ENCODE data around the gene VAMP2.

VAMP2 gene

DNA sequence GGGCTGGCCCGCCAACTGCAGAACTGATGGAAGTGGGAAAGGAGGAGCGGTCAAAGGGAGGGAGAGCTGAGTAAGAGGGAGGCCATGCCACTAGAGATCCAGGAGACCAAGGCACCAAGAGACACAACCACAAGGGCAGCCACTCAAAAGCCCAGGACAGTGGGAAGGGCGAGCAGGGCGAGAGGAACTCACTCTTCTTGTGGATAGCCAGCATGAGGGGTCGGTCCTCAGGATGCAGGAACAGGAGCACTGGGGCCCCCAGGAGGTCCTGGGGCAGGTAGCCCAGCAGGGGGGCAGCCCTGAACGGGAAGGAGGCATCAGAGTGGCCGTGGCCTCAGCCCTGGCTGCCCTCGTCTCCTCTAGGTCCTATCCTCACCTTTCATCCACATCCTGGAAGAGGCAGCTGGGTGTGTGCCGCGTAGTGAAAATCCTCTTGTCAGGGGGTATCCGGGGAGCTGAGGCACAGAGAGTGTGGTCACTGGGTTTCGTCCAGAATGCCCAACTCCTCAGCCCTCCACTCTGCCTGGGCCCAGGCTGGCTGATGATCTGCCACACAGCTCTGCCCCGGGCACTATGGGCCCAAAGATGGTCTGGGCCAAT, 14.8 kb downstream of the VAMP2 start:
- Histone ChIP-seq H2AFZ (ENCODE audit: low read length, unreplicated experiment) (no peak overlapping the region), H3K4me3 (ENCODE audit: low read depth, low read length) (no peak overlapping the region), H3K27me3 (ENCODE audit: insufficient read depth, low read length) (no peaks in the 10 kb centered on the region), H3K36me3 (ENCODE audit: insufficient read depth, low read length) (peaks cover 51% of the 10 kb centered on the region; the same call in 1 of the 2 replicates), H3K79me2 (ENCODE audit: control insufficient read depth, insufficient read depth, low read length, unreplicated experiment) (peaks cover 35% of the 10 kb centered on the region), H3K27ac (ENCODE audit: low read depth, low read length) (no peak overlapping the region), H3K4me1 (ENCODE audit: control insufficient read depth, insufficient read depth, low read length, unreplicated experiment) (peaks cover 12% of the 10 kb centered on the region)

DNA sequence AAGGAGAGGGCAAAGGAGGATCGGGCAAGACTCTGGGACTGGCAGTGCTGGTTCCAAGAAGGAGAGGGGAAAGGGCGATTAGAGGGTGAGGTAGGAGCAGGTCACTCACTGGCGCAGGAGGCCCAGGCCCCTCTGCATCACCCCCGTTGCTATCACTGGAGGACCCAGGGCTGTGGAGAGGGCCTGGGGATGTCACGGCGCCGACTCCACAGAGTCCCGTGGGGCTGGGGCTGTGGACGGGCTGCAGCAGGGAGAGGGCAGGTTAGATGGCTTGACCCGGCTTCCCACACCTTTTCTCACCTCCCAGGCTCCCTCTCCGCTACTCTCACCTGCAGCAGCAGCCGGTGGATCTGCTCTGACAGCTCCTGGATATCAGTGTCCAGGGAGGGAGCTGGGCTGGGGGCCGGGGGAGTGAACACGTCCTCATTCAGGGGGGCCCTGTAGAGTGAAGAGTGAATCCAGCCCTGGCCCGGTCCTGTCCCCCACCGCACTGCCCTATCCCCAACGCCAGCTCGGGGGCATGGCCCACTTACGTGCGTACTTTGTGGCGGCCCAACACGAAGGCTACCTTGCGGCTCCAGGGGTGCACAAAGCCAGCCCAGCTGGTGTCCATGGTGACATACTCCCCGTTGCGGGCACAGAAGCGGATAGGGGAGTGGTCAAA, 15.5 kb downstream of the VAMP2 start:
- Histone ChIP-seq H3K79me2 (ENCODE audit: control insufficient read depth, insufficient read depth, low read length, unreplicated experiment) (peaks cover 31% of the 10 kb centered on the region), H3K4me1 (ENCODE audit: control insufficient read depth, insufficient read depth, low read length, unreplicated experiment) (peaks cover 8% of the 10 kb centered on the region), H3K27ac (ENCODE audit: low read depth, low read length) (no peak overlapping the region), H3K36me3 (ENCODE audit: insufficient read depth, low read length) (peaks cover 55% of the 10 kb centered on the region; the same call in 1 of the 2 replicates), H3K4me3 (ENCODE audit: low read depth, low read length) (no peak overlapping the region), H3K27me3 (ENCODE audit: insufficient read depth, low read length) (no peaks in the 10 kb centered on the region), H2AFZ (ENCODE audit: low read length, unreplicated experiment) (no peak overlapping the region)

DNA sequence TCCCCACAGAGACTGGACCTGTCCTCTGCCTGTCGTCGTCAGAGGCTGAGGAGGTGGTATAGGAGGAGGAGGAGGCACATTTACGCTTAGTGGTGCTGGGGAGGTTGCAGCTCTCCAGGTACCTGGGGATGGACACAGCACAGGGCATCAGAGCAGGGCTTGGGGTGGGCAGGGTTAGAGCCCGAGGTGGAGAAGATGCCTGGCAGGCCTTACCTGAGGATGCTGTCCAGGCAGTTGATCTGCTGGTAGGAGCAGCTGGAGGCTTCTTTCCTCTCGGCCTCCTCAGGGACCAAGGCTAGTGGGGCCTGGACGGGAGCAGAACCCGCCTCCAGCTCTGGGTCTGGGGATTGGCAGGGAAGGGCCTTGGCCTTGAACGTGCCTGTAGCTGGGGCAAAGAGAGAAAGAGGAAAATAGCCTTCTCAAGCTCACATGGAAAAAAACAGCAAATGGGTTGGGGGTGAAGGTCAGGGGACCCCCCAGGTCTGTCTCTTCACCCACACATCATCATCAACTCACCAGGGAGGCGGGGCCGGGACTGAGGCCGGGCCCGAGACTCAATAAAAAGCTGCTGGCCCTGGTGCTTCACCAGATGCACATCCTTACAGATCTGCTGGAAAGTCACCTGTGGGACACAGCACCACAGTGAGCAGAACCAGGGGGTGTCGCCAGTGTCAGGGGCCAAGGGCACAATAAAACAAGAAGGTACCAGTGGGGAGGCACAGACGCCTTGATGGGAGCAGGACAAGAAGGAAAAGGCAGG, 16.2 kb downstream of the VAMP2 start:
- peaks cover 24% of the 10 kb centered on the region for H3K79me2 ChIP-seq (ENCODE audit: control insufficient read depth, insufficient read depth, low read length, unreplicated experiment)
- peaks cover 58% of the 10 kb centered on the region; the same call in 1 of the 2 replicates for H3K36me3 ChIP-seq (ENCODE audit: insufficient read depth, low read length)
- no peaks in the 10 kb centered on the region for H3K27me3 ChIP-seq (ENCODE audit: insufficient read depth, low read length)

DNA sequence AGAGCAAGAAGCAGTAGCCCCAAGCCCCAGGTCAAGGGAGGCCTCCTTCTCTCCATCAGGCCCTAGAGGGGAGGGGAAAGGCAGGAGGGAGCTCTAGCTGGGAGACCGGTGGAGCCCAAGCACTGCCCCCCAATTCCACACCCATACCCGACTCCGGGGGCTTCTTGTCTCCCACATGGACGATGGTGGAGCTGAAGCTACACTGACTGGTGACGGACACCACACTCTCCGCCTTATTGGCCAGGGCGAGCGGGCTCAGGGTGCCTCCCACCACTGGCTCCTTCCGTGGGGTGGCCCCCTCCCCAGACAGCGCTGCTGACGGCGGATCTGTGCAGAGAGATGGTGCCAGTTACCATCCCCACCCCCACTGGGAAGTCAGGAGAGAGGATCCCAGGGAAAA, 16.9 kb downstream of the VAMP2 start:
- Histone ChIP-seq H3K27me3 (ENCODE audit: insufficient read depth, low read length) (no peaks in the 10 kb centered on the region), H3K79me2 (ENCODE audit: control insufficient read depth, insufficient read depth, low read length, unreplicated experiment) (peaks cover 17% of the 10 kb centered on the region), H3K4me1 (ENCODE audit: control insufficient read depth, insufficient read depth, low read length, unreplicated experiment) (peaks cover 5% of the 10 kb centered on the region), H2AFZ (ENCODE audit: low read length, unreplicated experiment) (no peak overlapping the region), H3K36me3 (ENCODE audit: insufficient read depth, low read length) (peaks cover 63% of the 10 kb centered on the region; the same call in 1 of the 2 replicates), H3K27ac (ENCODE audit: low read depth, low read length) (no peak overlapping the region), H3K4me3 (ENCODE audit: low read depth, low read length) (no peak overlapping the region)

More for the DNA sequence above, 16.2 kb downstream of the VAMP2 start:
- Histone ChIP-seq H3K4me1 (ENCODE audit: control insufficient read depth, insufficient read depth, low read length, unreplicated experiment) (peaks cover 8% of the 10 kb centered on the region), H3K4me3 (ENCODE audit: low read depth, low read length) (no peak overlapping the region), H3K27ac (ENCODE audit: low read depth, low read length) (no peak overlapping the region), H2AFZ (ENCODE audit: low read length, unreplicated experiment) (no peak overlapping the region)

DNA sequence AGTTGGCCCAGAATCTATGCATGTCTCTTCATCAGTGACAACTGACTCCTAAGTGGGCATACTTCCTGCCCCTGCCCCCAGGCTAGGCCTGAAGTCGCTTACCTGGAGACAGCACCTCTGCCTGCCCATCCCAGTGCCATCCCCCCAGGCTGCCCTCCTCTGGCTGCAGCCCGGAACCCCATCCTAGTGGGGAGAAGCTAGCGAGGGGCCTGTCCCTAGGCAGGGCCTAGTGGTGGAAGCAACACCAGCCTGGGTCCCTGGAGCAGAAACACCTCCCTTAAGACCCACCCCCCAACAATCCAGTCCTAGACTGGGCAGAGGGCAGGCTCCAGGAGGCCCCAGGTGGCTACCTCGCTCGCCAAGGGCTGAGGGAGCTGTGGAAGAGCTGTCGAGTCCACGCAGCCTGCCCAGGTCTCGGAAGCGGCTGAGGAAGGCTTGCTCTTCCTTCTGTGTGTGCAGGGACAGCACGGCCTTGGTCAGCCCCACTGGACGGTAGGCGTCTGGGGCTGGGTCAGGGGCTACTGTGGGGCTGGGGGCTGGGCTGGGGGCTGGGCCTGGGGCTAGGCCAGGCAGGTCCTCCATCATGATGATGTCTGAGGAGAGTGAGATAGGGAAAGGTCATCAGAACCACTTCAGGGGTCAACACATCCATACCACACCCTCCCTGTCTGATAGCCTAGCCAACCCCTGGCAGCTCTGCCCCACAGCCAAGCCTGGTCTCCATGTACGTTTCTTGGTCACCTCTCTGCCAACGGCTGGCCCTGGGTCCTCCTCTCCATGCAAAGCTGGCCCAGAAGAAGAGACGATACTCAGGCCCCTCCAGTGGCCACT, 18.1 kb downstream of the VAMP2 start:
- H3K79me2 ChIP-seq (ENCODE audit: control insufficient read depth, insufficient read depth, low read length, unreplicated experiment) = peaks cover 5% of the 10 kb centered on the region
- H3K27me3 ChIP-seq (ENCODE audit: insufficient read depth, low read length) = no peaks in the 10 kb centered on the region
- peaks cover 61% of the 10 kb centered on the region; the same call in 1 of the 2 replicates for H3K36me3 ChIP-seq (ENCODE audit: insufficient read depth, low read length)
- H2AFZ ChIP-seq (ENCODE audit: low read length, unreplicated experiment) = no peak overlapping the region
- H3K4me1 ChIP-seq (ENCODE audit: control insufficient read depth, insufficient read depth, low read length, unreplicated experiment) = peaks cover under 1% of the 10 kb centered on the region
- no peak overlapping the region for H3K27ac ChIP-seq (ENCODE audit: low read depth, low read length)
- no peak overlapping the region for H3K4me3 ChIP-seq (ENCODE audit: low read depth, low read length)

DNA sequence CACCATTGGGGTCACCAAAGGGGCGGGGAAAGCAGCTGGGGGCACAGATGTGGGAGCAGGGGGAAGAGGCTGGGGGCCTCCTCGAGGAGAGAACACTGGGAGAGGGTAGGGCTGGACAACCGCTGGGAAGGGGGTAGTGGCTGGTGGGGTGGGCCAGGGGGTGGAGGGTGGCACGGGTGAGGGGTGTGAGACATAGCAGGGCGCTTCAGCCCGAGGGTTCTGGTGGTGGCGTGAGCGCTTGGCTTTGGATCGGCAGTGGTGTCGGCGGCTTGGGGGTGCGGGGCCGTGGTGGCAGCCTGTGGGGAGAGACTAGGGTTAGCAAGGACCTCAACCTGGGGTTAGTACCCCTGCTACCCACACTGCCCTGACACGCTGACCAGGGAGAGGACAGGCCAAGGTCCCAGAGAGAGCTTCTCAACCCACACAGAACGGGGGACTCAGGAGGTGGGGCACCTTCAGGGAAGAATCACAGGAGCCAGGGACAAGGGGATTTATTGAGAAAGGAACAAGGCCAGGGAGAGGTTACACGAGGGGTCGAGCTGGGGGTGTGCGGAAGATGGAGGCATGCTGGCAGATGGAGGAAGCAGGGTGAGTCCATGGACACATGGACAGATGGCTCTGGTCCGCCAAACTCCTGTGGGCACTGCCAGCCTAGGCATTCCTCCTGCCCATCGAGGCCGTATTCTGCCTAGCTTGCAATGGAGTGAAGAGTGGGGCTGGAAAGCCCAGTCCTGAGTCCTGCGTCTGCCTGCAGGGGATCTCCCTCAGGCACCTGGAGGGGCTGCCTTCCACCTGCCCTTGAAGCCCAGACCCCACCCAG, 19.0 kb downstream of the VAMP2 start:
- H3K36me3 ChIP-seq (ENCODE audit: insufficient read depth, low read length) = peaks cover 56% of the 10 kb centered on the region; the same call in 1 of the 2 replicates
- H3K27ac ChIP-seq (ENCODE audit: low read depth, low read length) = no peak overlapping the region
- H3K27me3 ChIP-seq (ENCODE audit: insufficient read depth, low read length) = no peaks in the 10 kb centered on the region
- no peak overlapping the region for H2AFZ ChIP-seq (ENCODE audit: low read length, unreplicated experiment)
- H3K79me2 ChIP-seq (ENCODE audit: control insufficient read depth, insufficient read depth, low read length, unreplicated experiment) = no peaks in the 10 kb centered on the region
- no peak overlapping the region for H3K4me3 ChIP-seq (ENCODE audit: low read depth, low read length)
- peaks cover 3% of the 10 kb centered on the region for H3K4me1 ChIP-seq (ENCODE audit: control insufficient read depth, insufficient read depth, low read length, unreplicated experiment)

DNA sequence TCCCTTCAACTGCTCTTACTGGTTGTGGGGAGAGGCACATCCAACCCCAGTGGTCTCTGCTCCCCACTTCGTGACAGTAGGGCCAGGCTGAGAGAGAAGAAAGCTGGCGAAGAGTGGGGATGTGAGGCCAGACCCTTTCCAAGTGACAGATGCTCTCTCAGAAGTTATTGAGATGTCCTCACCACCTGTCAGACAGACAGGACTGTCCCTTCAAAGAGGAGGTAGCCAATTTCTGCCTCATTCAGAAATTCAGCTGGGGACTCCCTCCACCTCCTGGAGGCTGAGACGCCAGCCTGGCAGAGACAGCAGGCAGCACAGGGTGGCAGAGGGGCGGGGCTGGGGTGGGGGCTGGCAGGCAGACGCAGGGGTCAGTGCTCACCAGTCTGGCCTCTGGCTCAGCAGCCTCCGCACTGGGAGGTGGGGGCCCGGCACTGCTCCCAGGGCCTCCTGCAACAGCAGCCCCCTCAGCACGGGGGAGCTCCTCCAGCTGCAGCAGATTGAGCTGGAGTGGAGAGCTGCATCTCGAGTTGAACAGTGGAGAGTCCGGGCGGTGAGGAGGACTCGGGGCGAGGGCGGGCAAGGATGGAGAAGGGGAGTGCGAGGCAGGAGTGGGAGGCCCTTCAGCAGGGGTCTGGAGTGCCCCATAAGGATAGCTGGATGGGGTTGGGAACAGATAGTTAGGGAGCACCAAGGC, 19.7 kb downstream of the VAMP2 start:
- Histone ChIP-seq H2AFZ (ENCODE audit: low read length, unreplicated experiment) (no peak overlapping the region), H3K27ac (ENCODE audit: low read depth, low read length) (no peak overlapping the region), H3K79me2 (ENCODE audit: control insufficient read depth, insufficient read depth, low read length, unreplicated experiment) (no peaks in the 10 kb centered on the region), H3K27me3 (ENCODE audit: insufficient read depth, low read length) (no peaks in the 10 kb centered on the region), H3K4me3 (ENCODE audit: low read depth, low read length) (no peak overlapping the region), H3K4me1 (ENCODE audit: control insufficient read depth, insufficient read depth, low read length, unreplicated experiment) (peaks cover 3% of the 10 kb centered on the region), H3K36me3 (ENCODE audit: insufficient read depth, low read length) (peaks cover 49% of the 10 kb centered on the region; the same call in 1 of the 2 replicates)

DNA sequence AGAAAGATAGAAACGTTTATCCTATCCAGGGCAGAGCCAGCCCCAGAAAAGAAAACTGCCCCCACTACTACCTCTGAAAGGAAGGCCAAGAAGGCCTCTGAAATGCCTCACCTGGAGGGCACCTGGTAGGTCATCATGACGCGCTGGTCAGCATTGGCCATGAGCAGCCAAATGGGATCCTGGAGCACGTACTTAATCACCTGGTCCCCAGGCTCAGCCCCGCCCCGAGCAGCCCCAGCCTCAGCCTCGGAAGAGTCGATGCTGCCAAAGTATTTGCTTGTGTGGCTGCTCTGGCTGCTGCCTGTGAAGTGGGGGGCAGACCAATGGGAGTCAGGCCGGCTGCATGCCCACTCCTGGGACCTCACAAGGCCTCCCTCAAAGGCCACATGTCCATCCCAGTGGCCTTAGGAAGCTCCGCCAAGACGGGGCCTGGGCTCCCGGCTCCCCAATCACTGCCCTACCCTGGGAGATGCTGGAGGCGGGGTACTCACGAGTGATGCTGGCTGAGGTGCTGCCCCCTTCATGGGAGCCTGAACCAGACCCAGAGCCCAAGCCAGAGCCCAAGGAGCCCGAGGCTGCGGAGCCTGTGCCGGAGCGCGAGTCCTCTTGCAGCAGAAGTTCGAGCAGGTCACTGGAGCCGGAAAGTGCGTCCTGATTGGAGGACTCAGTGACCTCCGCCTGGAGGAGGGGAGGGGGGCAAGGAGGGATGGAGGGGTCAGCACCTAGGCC, 20.4 kb downstream of the VAMP2 start:
- no peak overlapping the region for H3K27ac ChIP-seq (ENCODE audit: low read depth, low read length)
- H2AFZ ChIP-seq (ENCODE audit: low read length, unreplicated experiment) = no peak overlapping the region
- no peaks in the 10 kb centered on the region for H3K79me2 ChIP-seq (ENCODE audit: control insufficient read depth, insufficient read depth, low read length, unreplicated experiment)
- H3K27me3 ChIP-seq (ENCODE audit: insufficient read depth, low read length) = no peaks in the 10 kb centered on the region
- no peak overlapping the region for H3K4me3 ChIP-seq (ENCODE audit: low read depth, low read length)
- H3K4me1 ChIP-seq (ENCODE audit: control insufficient read depth, insufficient read depth, low read length, unreplicated experiment) = peaks cover 3% of the 10 kb centered on the region
- peaks cover 44% of the 10 kb centered on the region; the same call in 1 of the 2 replicates for H3K36me3 ChIP-seq (ENCODE audit: insufficient read depth, low read length)

DNA sequence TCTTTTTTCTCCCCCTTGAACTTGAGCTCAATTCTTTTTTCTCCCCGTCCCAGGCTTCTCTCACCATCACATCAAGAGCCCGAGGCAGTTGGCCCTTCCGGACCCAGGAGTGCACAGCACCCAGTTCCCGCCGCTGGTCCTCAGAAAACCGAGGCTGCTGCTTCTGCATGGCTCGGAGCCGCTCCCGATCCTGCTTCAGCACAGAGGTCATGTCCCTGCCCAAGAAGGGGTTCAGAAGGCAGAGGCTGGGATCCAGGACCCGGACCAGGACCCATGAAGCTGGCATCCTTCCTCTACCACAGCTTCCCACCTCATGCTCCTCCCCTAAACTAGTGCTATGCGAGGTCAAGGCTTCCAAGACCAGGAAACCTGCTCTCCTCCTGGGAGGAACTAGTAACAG, 21.0 kb downstream of the VAMP2 start:
- Histone ChIP-seq H3K36me3 (ENCODE audit: insufficient read depth, low read length) (peaks cover 39% of the 10 kb centered on the region; the same call in 1 of the 2 replicates), H3K27me3 (ENCODE audit: insufficient read depth, low read length) (no peaks in the 10 kb centered on the region), H3K27ac (ENCODE audit: low read depth, low read length) (no peak overlapping the region), H3K4me1 (ENCODE audit: control insufficient read depth, insufficient read depth, low read length, unreplicated experiment) (peaks cover 3% of the 10 kb centered on the region), H3K79me2 (ENCODE audit: control insufficient read depth, insufficient read depth, low read length, unreplicated experiment) (no peaks in the 10 kb centered on the region), H2AFZ (ENCODE audit: low read length, unreplicated experiment) (no peak overlapping the region), H3K4me3 (ENCODE audit: low read depth, low read length) (no peak overlapping the region)
